Subcutaneous adipose tissue (tissue), 4 donors: Measurements from ENCODE around the gene TMEM259. TPM values are rescaled to one million over a fixed set of nuclear protein-coding genes. Genes with fewer than 3 reads are reported as not detected.

ENCODE experiments used
- total RNA-seq, 4 donors: library from RNA; depleted of rRNA; stranded (reverse); fragments of >200 nt; gene quantifications; one replicate each; pipeline ENCODE4 v1.1.0, GENCODE V29; 2016
- TF ChIP-seq, protein P1 (sequence below): fragments of 450-650 bp; IDR thresholded peaks from one replicate; pipeline ENCODE4 v1.5.1; 2016; ENCODE audit warnings: low read depth, mild to moderate bottlenecking, control low read depth, antibody characterized with exemption, moderate library complexity

The TMEM259 gene
- total RNA-seq, 4 donors from 2014 or later, result 65.1 to 193 (median 94.0) TPM

DNA sequence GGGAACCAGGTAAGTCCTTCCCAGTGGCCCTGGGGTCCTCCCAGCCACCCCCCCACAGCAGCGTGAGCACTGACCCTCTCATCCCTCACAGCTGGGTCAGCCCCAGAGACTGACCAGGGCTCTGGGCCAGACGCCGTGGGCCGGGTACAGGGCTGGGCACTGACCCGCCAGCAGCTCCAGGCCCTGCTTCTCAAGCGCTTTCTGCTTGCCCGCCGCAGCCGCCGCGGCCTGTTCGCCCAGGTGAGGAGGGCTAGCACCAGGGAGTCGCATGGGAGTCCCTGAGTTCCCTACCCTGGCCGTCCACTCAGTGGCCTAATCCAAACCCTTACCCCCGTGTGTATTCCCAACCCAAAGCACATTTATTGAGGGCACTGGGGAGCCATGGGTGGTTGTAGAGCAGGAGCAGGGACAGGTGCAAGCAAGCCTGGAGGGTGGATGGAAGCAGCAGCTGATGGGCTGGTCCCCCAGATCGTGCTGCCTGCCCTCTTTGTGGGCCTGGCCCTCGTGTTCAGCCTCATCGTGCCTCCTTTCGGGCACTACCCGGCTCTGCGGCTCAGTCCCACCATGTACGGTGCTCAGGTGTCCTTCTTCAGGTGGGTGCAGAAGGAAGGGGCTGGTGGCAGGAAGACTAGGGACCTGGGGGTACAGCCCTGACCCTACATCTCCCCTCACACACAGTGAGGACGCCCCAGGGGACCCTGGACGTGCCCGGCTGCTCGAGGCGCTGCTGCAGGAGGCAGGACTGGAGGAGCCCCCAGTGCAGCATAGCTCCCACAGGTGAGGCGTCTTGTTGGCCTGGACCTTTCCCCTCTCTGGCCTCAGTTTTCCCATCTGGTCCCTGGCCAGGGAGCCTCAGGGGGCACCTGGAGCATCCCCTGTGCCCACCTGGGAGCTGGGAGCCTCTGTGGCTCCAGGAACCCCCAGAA lies 33.4 kb upstream of the TMEM259 start:
- TF ChIP-seq, protein P1, sequence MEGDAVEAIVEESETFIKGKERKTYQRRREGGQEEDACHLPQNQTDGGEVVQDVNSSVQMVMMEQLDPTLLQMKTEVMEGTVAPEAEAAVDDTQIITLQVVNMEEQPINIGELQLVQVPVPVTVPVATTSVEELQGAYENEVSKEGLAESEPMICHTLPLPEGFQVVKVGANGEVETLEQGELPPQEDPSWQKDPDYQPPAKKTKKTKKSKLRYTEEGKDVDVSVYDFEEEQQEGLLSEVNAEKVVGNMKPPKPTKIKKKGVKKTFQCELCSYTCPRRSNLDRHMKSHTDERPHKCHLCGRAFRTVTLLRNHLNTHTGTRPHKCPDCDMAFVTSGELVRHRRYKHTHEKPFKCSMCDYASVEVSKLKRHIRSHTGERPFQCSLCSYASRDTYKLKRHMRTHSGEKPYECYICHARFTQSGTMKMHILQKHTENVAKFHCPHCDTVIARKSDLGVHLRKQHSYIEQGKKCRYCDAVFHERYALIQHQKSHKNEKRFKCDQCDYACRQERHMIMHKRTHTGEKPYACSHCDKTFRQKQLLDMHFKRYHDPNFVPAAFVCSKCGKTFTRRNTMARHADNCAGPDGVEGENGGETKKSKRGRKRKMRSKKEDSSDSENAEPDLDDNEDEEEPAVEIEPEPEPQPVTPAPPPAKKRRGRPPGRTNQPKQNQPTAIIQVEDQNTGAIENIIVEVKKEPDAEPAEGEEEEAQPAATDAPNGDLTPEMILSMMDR, result no peak

DNA sequence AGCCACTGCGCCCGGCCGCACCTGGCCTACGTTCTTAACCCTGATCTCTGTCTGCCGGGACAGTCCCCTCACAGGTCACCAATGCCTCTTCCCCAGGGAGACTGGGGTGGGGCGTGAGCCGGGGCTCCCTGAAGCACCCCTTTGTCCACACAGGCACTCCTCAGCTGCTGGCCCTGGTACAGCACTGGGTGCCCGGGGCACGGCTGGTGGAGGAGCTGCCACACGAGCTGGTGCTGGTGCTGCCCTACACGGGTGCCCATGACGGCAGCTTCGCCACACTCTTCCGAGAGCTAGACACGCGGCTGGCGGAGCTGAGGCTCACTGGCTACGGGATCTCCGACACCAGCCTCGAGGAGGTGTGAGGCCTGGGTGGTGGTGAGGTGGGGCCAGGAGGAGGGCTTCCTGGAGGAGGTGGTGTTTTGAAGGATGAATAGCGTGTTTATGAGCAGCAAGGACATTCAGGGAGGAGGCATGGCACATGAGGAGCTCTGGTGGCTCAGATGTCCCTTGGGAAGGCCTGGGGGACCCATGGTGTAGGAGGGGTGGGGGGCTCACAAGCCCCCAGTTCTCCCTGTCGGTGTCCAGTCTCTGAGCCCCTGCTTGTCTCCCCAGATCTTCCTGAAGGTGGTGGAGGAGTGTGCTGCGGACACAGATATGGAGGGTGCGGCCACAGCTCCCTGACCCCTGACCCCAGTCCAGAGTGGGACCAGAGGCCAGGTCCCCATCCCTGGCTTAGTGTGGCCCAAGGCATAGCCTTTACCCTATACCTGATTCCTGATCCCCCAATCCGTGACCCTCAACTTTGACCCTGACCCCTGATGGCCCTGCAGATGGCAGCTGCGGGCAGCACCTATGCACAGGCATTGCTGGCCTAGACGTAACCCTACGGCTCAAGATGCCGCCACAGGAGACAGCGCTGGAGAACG lies 32.5 kb upstream of the TMEM259 start:
- TF ChIP-seq, protein P1, result no peak

DNA sequence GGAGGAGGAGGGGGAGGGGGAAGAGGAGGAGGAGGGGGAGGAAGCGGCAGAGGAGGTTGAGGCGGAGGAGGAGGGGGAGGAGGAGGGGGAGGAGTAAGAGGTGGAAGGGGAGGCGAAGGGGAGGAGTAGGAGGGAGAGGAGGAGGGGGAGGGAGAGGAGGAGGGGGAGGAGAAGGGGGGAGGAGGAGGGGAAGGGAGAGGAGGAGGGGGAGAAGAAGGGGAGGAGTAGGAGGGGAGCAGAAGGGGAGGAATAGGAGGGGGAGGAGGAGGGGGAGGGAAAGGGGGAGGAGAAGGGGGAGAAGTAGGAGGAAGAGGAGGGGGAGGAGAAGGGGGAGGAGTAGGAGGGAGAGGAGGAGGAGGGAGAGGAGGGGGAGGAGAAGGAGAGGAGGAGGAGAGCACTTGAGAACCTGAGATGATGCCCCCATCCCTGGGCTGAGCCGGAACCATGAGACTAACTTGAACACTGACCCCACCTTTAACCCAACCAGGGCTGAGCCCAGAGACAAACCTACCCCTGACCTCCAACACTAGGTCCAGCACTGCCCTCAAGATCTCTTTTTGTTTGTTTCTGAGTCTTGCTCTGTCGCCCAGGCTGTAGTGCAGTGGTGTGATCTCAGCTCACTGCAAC lies 31.5 kb upstream of the TMEM259 start:
- TF ChIP-seq, protein P1, result no peak

DNA sequence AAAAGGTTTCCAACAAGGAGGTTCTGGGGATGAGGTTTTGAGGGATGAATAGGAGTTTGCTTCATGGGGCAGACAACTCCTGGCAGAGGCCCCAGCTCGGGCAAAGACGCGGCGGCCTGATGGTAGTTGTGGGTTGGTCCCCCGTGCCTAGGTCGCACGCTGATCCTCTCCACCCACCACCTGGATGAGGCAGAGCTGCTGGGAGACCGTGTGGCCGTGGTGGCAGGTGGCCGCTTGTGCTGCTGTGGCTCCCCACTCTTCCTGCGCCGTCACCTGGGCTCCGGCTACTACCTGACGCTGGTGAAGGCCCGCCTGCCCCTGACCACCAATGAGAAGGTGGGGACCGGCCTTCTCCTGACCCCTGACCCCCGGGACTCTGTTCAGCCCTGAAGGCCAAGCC lies 30.9 kb upstream of the TMEM259 start:
- TF ChIP-seq, protein P1, result no peak

DNA sequence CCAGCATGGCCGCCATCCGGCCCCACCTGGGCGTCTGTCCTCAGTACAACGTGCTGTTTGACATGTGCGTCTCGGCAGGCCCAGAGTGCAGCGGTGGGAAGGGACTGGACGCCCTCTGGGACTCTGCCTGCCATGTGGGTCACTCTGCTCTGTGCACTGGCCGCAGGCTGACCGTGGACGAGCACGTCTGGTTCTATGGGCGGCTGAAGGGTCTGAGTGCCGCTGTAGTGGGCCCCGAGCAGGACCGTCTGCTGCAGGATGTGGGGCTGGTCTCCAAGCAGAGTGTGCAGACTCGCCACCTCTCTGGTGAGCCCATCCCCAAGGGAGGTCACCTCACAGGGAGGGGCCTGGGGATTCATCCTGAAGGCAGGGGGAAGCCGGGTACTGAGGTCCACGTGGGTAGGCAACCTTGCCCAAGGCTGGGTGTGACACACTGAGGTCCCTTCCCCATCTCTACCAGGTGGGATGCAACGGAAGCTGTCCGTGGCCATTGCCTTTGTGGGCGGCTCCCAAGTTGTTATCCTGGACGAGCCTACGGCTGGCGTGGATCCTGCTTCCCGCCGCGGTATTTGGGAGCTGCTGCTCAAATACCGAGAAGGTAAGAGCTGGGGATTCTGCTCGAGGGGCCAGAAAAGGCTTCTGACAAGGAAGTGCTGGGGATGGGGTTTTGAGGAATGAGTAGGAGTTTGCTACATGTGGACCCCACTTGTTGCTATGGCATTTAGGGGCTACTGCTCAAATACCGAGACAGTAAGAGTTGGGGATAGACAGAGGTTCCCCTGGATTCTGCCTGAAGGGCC lies 30.3 kb upstream of the TMEM259 start:
- TF ChIP-seq, protein P1, result no peak

DNA sequence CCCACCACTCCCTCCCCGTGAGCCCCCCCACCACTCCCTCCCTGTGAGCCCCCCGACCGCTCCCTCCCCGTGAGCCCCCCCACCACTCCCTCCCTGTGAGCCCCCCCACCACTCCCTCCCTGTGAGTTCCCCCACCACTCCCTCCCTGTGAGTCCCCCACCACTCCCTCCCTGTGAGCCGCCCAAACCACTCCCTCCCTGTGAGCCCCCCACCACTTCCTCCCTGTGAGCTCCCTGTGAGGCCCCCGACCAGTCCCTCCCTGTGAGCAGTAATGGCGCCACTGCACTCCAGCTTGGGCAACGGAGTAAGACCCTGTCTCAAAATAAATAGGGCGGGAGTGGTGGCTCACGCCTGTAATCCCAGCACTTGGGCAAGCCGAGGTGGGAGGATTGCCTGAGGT lies 28.9 kb upstream of the TMEM259 start:
- TF ChIP-seq, protein P1, result no peak
